ENCODE results near the gene RNF144A. TPM values are rescaled to one million over a fixed set of nuclear protein-coding genes. Genes with fewer than 3 reads are reported as not detected.

RNF144A gene
- total and polyA plus RNA-seq, 11 donors: 3.5 to 27.2 (median 11.9) TPM

- ATAC-seq: peak; percentile 19 to 70 (median 40)
These were observed 95.0 kb downstream of the RNF144A start for GRCh38 chr2:7012141-7012764.

GRCh38 chr2:7013471-7014160 is 96.4 kb downstream of the RNF144A start:
- 67 to 83% (median 71%) methylated on average over 3 of the region's 3 CpGs for WGBS, 4 donors
- H3K4me3 ChIP-seq: no peak overlapping the region
- DNase-seq: no peak
- peak overlapping the region in 1 of 12 donors; percentile 42 for H3K27ac ChIP-seq
- H3K27me3 ChIP-seq: no peaks in the 10 kb centered on the region
- intact Hi-C loops (cut with DNase I): no loop called here
- TF ChIP-seq CTCF (IDR thresholded peaks at IDR 0.05): no peak
- no peak for TF ChIP-seq POLR2A (IDR thresholded peaks at IDR 0.05)
- no peaks in the 10 kb centered on the region for H3K9me3 ChIP-seq
- peaks cover 15 to 98% (median 77%) of the 10 kb centered on the region in 12 donors for H3K4me1 ChIP-seq
- ATAC-seq: no peak
- H3K36me3 ChIP-seq: no peaks in the 10 kb centered on the region

More at GRCh38 chr2:7012141-7012764, 95.0 kb downstream of the RNF144A start:
- Histone ChIP-seq H3K36me3 (no peaks in the 10 kb centered on the region), H3K9me3 (no peaks in the 10 kb centered on the region), H3K4me1 (peaks cover 20 to 99% (median 84%) of the 10 kb centered on the region in 12 donors), H3K27ac (peak overlapping the region in 9 of 12 donors; percentile 8 to 61 (median 39)), H3K27me3 (no peaks in the 10 kb centered on the region), H3K4me3 (no peak overlapping the region)
- intact Hi-C loops (cut with DNase I): no loop called here
- TF ChIP-seq CTCF (IDR thresholded peaks at IDR 0.05) (no peak), POLR2A (IDR thresholded peaks at IDR 0.05) (no peak)
- peak in 3 of 5 donors; percentile 55 to 76 (median 70) for DNase-seq
- 66 to 84% (median 77%) methylated on average over 6 of the region's 6 CpGs for WGBS, 4 donors

- WGBS, 4 donors: 65 to 75% (median 73%) methylated on average over 5 of the region's 5 CpGs
These were observed 97.0 kb downstream of the RNF144A start for GRCh38 chr2:7014174-7014640.

More at GRCh38 chr2:7014174-7014640, 97.0 kb downstream of the RNF144A start:
- no peaks in the 10 kb centered on the region for H3K36me3 ChIP-seq
- intact Hi-C loops (cut with DNase I): no loop called here
- no peak for TF ChIP-seq POLR2A (IDR thresholded peaks at IDR 0.05)
- peak in 9 of 12 donors; percentile 16 to 49 (median 37) for TF ChIP-seq CTCF (IDR thresholded peaks at IDR 0.05)
- DNase-seq: no peak
- H3K9me3 ChIP-seq: no peaks in the 10 kb centered on the region
- H3K27me3 ChIP-seq: no peaks in the 10 kb centered on the region
- ATAC-seq: no peak
- H3K4me1 ChIP-seq: peaks cover 11 to 98% (median 71%) of the 10 kb centered on the region in 12 donors
- peak overlapping the region in 1 of 12 donors; percentile 42 for H3K27ac ChIP-seq
- H3K4me3 ChIP-seq: no peak overlapping the region
